GM12892 (cell line): ENCODE results near the gene PCBP2.

Experiments
- POLR2A ChIP-seq: IDR thresholded peaks from 2 replicates; pipeline ENCODE4 v1.6.1; 2011; ENCODE audit warnings: low read depth, low read length, control low read depth
- POLR2AphosphoS5 ChIP-seq: IDR thresholded peaks from 2 replicates; pipeline ENCODE4 v1.6.1; 2011; ENCODE audit warnings: low read depth, low read length, control low read depth
- TAF1 ChIP-seq: IDR thresholded peaks from 2 replicates; pipeline ENCODE4 v1.6.1; 2011; ENCODE audit warnings: low read depth, mild to moderate bottlenecking, control low read depth, low read length, borderline replicate concordance

DNA sequence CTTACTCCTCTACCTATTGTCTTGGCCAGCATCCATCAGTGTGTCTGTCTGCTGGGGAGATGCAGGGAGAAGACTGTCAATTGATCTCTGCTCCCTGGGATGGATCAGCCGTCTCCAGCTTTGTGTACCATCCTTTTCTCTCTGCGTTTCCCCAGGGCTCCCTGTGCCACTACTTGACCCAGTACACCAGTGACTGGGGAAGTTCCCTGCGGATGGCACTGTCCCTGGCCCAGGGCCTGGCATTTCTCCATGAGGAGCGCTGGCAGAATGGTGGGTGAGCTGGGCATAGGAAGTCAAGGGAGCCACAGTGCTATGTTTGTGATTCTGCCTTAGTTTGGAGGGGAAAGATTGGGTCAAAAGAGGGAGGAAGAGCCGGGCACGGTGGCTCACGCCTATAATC, 23.2 kb upstream of the PCBP2 start:
- TF ChIP-seq TAF1 (no peak), POLR2A (no peak), POLR2AphosphoS5 (no peak)
